Neural cell (in vitro differentiated cells): ENCODE data around the gene RELT.

Source experiments
- CTCF ChIP-seq: fragments of 450-650 bp; IDR thresholded peaks from 2 replicates; pipeline ENCODE4 v1.5.1; 2014; ENCODE audit warnings: antibody characterized with exemption, mild to moderate bottlenecking, moderate library complexity; ENCODE audit not compliant: poor library complexity, severe bottlenecking
- EP300 ChIP-seq: fragments of 450-650 bp; conservative IDR thresholded peaks from 2 replicates; pipeline ENCODE4 v1.6.1; 2014; ENCODE audit warnings: antibody characterized with exemption, mild to moderate bottlenecking, moderate library complexity; ENCODE audit not compliant: poor library complexity, severe bottlenecking
- EZH2 ChIP-seq: fragments of 200-600, 300-800 bp; shearing (Covaris generic), sonication (generic); IDR thresholded peaks from 2 replicates; pipeline ENCODE4 v1.6.1; 2014; ENCODE audit warnings: antibody characterized with exemption, low read length, borderline replicate concordance, mild to moderate bottlenecking; ENCODE audit not compliant: insufficient read depth, poor library complexity, severe bottlenecking
- REST ChIP-seq: IDR thresholded peaks from 2 replicates; pipeline ENCODE4 v1.6.1; 2012; ENCODE audit warnings: borderline replicate concordance
- SMC3 ChIP-seq: fragments of 450-650 bp; conservative IDR thresholded peaks from 2 replicates; pipeline ENCODE4 v1.6.1; 2014; ENCODE audit warnings: antibody characterized with exemption, mild to moderate bottlenecking, moderate library complexity; ENCODE audit not compliant: poor library complexity

DNA sequence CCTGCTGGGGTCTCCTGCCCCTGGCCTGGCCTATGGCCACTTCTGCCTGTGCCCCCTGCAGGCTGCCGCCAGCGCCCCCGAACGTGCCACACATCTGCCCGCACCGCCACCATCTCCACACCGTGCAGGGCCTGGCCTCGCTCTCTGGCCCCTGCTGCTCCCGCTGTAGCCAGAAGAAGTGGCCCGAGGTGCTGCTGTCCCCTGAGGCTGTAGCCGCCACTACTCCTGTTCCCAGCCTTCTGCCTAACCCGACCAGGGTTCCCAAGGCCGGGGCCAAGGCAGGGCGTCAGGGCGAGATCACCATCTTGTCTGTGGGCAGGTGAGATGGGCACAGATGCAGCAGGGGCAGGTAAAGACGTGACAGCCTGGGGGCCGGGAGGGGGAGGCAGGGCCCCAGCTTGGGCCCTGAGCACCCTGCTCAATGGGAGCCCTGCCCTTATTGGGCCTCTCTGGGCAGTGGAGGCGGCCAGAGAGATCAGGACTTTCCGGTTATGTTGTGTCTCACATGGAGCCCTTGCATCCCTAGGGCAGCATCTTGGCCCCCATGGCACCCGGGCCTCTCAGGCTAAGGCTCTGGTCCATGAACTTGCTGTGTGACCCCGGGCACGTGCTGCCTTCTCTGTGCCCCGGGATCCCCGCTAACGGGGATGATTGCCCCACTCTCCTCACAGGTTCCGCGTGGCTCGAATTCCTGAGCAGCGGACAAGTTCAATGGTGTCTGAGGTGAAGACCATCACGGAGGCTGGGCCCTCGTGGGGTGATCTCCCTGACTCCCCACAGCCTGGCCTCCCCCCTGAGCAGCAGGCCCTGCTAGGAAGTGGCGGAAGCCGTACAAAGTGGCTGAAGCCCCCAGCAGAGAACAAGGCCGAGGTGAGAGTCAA lies 18.5 kb downstream of the RELT start:
- TF ChIP-seq CTCF (no peak), EZH2 (no peak), EP300 (no peak), SMC3 (no peak), REST (no peak)
